ENCODE data around the gene CACNA1D.

DNA sequence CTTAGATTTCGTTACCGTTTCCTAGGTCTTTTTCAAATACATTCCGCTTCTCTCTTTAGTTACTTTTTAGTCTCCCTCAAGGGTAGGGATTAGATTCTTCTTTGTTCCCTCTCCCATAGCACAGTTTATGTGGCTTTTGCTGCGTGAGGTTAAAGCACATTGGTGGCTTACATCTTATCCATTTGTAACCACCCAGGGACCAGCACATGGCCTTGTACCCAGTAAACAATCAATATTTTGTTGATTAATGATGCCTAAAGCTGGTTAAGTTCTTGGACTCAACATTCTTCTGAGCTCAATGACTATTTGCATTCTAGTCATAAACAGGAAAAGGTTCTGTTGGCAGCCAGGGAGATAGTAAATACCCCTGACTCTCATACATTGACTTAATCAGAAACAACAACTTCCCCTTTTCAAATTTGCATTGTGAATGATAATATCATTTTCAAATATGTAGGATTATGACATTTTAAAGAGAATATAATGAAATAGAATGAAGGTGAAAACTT, 60.2 kb downstream of the CACNA1D start:
- TF ChIP-seq, protein P1, sequence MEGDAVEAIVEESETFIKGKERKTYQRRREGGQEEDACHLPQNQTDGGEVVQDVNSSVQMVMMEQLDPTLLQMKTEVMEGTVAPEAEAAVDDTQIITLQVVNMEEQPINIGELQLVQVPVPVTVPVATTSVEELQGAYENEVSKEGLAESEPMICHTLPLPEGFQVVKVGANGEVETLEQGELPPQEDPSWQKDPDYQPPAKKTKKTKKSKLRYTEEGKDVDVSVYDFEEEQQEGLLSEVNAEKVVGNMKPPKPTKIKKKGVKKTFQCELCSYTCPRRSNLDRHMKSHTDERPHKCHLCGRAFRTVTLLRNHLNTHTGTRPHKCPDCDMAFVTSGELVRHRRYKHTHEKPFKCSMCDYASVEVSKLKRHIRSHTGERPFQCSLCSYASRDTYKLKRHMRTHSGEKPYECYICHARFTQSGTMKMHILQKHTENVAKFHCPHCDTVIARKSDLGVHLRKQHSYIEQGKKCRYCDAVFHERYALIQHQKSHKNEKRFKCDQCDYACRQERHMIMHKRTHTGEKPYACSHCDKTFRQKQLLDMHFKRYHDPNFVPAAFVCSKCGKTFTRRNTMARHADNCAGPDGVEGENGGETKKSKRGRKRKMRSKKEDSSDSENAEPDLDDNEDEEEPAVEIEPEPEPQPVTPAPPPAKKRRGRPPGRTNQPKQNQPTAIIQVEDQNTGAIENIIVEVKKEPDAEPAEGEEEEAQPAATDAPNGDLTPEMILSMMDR (IDR thresholded peaks at IDR 0.05) = no peak
- TF ChIP-seq EP300 (IDR thresholded peaks at IDR 0.05) (no peak), POLR2A (IDR thresholded peaks at IDR 0.05) (no peak)
